Measurements from ENCODE around the gene ACADS.

The ACADS gene

GRCh38 chr12:120775862-120776552, 50.4 kb downstream of the ACADS start:
- DNase-seq (ENCODE audit: insufficient read length, low spot score) (no peak), FAIRE-seq (no peak)
- TF ChIP-seq, protein P1, sequence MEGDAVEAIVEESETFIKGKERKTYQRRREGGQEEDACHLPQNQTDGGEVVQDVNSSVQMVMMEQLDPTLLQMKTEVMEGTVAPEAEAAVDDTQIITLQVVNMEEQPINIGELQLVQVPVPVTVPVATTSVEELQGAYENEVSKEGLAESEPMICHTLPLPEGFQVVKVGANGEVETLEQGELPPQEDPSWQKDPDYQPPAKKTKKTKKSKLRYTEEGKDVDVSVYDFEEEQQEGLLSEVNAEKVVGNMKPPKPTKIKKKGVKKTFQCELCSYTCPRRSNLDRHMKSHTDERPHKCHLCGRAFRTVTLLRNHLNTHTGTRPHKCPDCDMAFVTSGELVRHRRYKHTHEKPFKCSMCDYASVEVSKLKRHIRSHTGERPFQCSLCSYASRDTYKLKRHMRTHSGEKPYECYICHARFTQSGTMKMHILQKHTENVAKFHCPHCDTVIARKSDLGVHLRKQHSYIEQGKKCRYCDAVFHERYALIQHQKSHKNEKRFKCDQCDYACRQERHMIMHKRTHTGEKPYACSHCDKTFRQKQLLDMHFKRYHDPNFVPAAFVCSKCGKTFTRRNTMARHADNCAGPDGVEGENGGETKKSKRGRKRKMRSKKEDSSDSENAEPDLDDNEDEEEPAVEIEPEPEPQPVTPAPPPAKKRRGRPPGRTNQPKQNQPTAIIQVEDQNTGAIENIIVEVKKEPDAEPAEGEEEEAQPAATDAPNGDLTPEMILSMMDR (IDR thresholded peaks at IDR 0.05; ENCODE audit: insufficient read depth, missing control alignments): no peak

- DNase-seq (ENCODE audit: insufficient read length, low spot score) (no peak), FAIRE-seq (no peak)
- TF ChIP-seq, protein P1 (IDR thresholded peaks at IDR 0.05; ENCODE audit: insufficient read depth, missing control alignments): no peak
Measured at GRCh38 chr12:120783197-120783596, 57.6 kb downstream of the ACADS start.

- TF ChIP-seq, protein P1 (IDR thresholded peaks at IDR 0.05; ENCODE audit: insufficient read depth, missing control alignments): peak; percentile 3
- FAIRE-seq: no peak
- no peak for DNase-seq (ENCODE audit: insufficient read length, low spot score)
Measured at GRCh38 chr12:120784804-120785203, 59.2 kb downstream of the ACADS start.

- FAIRE-seq: no peak
- no peak for DNase-seq (ENCODE audit: insufficient read length, low spot score)
Measured at GRCh38 chr12:120787889-120788288, 62.3 kb downstream of the ACADS start.

More at GRCh38 chr12:120787889-120788288, 62.3 kb downstream of the ACADS start:
- TF ChIP-seq, protein P1 (IDR thresholded peaks at IDR 0.05; ENCODE audit: insufficient read depth, missing control alignments): no peak

Measured in D721Med (cell line).